ENCODE measurements around the gene ANP32B.
"Not testable (repeated sequence)": the region's sequence is repeated elsewhere in the genome, so short reads cannot be mapped to it uniquely, and the experiment has no call there.

The ANP32B gene

DNA sequence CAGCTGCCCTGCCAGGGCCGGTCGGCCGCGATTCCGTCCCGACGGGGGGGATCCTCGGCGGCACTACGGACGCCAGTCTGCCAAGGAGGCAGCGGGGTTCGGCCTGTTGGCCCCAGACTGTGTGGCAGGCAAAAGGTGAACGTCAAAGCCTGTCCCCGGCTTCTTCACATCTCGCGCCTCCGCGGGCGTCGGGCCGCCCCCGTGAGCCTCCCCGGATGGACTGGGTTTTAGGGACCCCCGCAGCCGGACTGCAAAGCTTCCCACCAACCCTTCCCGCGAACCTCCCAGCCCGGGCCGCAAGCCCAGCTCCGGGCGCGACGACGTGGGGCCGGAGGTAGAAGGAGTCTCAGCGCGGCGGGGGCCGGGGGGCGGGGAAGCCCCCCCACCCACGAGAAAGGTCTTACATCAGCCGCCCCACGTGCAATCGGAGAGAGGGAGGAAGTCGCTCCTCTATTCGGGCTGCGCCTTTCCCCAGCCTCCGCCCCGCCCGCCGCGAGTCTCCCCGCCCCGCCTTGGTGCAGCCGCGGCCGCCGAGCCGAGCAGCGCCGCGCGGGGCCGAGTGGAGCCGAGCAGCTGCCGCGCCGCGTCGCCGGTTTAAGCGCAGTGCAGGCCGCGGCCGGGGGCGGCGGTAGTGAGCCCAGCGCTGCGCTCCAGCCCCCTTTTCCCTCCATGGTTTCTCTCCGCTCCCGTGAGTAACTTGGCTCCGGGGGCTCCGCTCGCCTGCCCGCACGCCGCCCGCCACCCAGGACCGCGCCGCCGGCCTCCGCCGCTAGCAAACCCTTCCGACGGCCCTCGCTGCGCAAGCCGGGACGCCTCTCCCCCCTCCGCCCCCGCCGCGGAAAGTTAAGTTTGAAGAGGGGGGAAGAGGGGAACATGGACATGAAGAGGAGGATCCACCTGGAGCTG lies at the start of gene ANP32B:
TSS of gene ANP32B (plus strand) at position 659 of the 906 bp plus-strand sequence. CDS start at position 874, 215 bp downstream.
- peaks cover 94% of the 10 kb centered on the region for H3K27me3 ChIP-seq (ENCODE audit: insufficient read depth, low read length)
- peak within 1 kb of the TSS; percentile 79 for H3K9ac ChIP-seq (ENCODE audit: low read depth, low read length)
- H3K4me1 ChIP-seq (ENCODE audit: insufficient read depth, low read length): peaks cover 4% of the 10 kb centered on the region
- peaks cover 5% of the 10 kb centered on the region; the same call in 1 of the 2 replicates for H3K9me3 ChIP-seq (ENCODE audit: insufficient read depth, low read depth, low read length)
- H3K27ac ChIP-seq (ENCODE audit: low read length): no peak within 1 kb of the TSS
- H3K36me3 ChIP-seq (ENCODE audit: insufficient read depth, low read depth, low read length): no peaks in the 10 kb centered on the region
- H3K4me3 ChIP-seq (ENCODE audit: low read length): peak within 1 kb of the TSS; percentile 73

DNA sequence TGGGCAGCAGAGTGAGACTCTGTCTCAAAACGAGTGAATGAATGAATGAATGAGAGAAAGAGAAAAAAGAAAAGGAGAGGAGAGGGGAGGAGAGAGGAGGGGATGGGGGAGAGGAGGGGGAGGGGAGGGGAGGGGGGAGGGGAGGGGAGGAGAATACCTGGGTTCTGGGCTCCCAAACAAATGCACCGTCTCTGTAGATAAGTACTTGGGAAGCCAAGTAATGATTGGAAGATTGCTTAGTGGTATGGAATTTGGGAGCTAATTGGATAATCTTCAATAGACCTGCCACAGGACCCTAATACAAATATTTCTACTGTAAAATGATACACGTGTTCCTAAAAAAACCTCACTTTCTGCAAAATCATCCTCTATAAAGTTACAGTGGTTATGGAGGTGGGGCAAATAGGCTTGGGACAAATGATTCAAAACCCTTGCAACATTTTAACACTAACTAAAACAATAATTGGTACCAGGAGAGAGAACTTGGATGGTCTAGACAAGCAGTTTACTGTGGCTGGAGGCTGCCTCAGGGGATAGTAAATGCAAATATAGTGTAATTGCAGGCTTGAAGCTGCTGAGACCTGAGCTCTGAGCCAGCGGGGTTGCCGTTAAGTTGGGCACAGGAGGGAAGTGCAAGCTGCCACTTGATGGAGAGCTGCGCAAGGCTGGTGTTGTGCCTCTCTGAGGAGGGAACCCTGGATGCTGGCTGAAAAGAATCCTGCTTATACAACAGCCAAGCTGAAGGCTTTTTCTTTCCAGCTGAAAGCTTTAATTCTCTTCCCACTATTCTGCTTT lies 48.6 kb upstream of the ANP32B start:
- Histone ChIP-seq H3K4me1 (ENCODE audit: insufficient read depth, low read length) (no peaks in the 10 kb centered on the region), H3K4me3 (ENCODE audit: low read length) (no peak overlapping the region), H3K9me3 (ENCODE audit: insufficient read depth, low read depth, low read length) (no peaks in the 10 kb centered on the region), H3K36me3 (ENCODE audit: insufficient read depth, low read depth, low read length) (no peaks in the 10 kb centered on the region), H3K27me3 (ENCODE audit: insufficient read depth, low read length) (peaks cover 84% of the 10 kb centered on the region), H3K9ac (ENCODE audit: low read depth, low read length) (no peak overlapping the region), H3K27ac (ENCODE audit: low read length) (no peak overlapping the region)

DNA sequence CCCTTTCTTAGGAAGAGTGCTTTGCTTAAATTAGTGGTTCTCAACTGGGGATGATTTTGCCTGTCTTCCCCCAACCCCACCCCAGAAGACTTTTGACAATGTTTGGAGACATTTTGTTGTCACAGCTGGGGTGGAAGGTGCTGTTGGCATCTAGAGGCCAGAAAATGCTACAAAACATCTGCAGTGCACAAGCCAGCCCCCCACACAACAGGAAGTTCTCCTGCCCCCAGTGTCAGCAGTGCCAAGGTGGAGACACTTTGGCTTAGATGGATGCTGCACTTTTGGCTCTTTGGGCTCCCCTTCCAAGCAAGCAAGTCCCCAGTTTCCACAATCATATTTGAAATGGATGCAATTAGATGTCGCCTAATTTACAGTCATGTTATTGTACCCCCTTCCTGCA lies 47.9 kb upstream of the ANP32B start:
- no peaks in the 10 kb centered on the region for H3K36me3 ChIP-seq (ENCODE audit: insufficient read depth, low read depth, low read length)
- H3K9me3 ChIP-seq (ENCODE audit: insufficient read depth, low read depth, low read length): no peaks in the 10 kb centered on the region
- no peak overlapping the region for H3K9ac ChIP-seq (ENCODE audit: low read depth, low read length)
- no peak overlapping the region for H3K4me3 ChIP-seq (ENCODE audit: low read length)
- H3K27ac ChIP-seq (ENCODE audit: low read length): no peak overlapping the region
- no peaks in the 10 kb centered on the region for H3K4me1 ChIP-seq (ENCODE audit: insufficient read depth, low read length)
- H3K27me3 ChIP-seq (ENCODE audit: insufficient read depth, low read length): peaks cover 84% of the 10 kb centered on the region

DNA sequence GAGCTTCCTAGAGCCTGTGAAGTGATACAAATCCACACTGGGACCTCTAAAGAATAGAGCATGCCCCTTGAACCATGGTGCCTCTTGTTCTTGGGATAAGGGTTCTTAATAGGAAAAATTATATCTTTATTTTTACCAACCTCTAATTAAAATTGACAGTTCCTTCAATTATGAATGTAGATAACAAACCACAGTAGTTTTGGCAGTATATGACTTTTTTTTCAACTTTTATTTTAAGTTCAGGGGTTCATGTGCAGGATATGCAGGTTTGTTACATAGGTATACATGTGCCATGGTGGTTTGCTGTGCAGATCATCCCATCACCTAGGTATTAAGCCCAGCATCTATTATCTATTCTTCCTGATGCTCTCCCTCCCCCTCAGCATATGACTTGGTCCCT lies 46.1 kb upstream of the ANP32B start:
- H3K9ac ChIP-seq (ENCODE audit: low read depth, low read length): no peak overlapping the region
- no peak overlapping the region for H3K27ac ChIP-seq (ENCODE audit: low read length)
- no peaks in the 10 kb centered on the region for H3K4me1 ChIP-seq (ENCODE audit: insufficient read depth, low read length)
- peaks cover 84% of the 10 kb centered on the region for H3K27me3 ChIP-seq (ENCODE audit: insufficient read depth, low read length)
- H3K9me3 ChIP-seq (ENCODE audit: insufficient read depth, low read depth, low read length): no peaks in the 10 kb centered on the region
- no peak overlapping the region for H3K4me3 ChIP-seq (ENCODE audit: low read length)
- H3K36me3 ChIP-seq (ENCODE audit: insufficient read depth, low read depth, low read length): no peaks in the 10 kb centered on the region

DNA sequence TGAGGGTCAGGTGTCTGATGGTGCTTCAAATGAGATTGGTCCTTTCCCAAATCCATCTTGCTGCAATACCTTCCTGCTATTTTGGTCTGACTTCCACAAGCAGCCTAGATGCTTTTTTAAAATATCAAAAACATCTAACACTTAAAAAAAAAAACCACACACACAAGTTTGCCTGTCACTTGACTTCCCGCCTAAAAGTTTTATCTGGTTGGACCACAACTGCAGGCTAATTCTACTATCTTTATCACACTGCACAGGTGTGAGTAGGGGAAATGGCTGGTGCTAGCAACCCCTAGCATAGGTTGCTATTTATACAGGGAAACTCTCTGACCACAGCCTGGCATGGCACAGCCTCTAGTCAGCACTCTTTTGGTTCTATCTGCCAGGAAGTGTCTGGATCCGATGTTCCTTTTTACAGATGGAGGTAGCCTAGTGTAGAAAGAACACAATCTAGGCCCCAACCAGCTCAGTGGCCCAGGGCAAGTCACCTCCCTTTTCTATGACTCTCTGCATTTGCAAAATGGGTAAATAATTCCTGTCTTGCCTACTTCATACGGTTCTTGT lies 45.0 kb upstream of the ANP32B start, which contains the start of gene HEMGN:
TSS of gene HEMGN (minus strand) at position 92 of the 564 bp plus-strand sequence. CDS start at position 56, 36 bp downstream.
- no peak within 1 kb of the TSS for H3K27ac ChIP-seq (ENCODE audit: low read length)
- H3K4me3 ChIP-seq (ENCODE audit: low read length): no peak within 1 kb of the TSS
- H3K9ac ChIP-seq (ENCODE audit: low read depth, low read length): no peak within 1 kb of the TSS
- no peaks in the 10 kb centered on the region for H3K9me3 ChIP-seq (ENCODE audit: insufficient read depth, low read depth, low read length)
- peaks cover 93% of the 10 kb centered on the region for H3K27me3 ChIP-seq (ENCODE audit: insufficient read depth, low read length)
- H3K4me1 ChIP-seq (ENCODE audit: insufficient read depth, low read length): no peaks in the 10 kb centered on the region
- H3K36me3 ChIP-seq (ENCODE audit: insufficient read depth, low read depth, low read length): no peaks in the 10 kb centered on the region

DNA sequence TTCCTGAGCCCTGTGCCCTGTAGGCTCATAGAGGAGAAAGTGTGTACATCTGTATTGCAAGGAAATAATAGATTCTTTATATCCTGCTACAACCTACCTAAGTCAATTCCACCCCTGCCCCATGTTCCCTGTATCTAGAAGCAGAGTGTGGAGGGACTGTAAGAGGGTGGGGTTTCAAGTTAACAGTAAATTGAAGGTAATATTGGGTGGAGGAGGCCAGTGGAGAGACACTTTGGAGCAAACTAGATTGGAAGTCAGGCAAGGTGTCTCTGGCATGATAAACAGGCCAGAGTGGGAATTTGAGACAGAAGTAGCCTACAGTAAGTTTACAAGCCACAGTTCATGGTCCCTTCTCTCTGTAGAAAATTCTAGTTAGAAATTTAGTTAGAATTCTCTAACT lies 42.9 kb upstream of the ANP32B start:
- H3K9ac ChIP-seq (ENCODE audit: low read depth, low read length): no peak overlapping the region
- H3K4me1 ChIP-seq (ENCODE audit: insufficient read depth, low read length): no peaks in the 10 kb centered on the region

DNA sequence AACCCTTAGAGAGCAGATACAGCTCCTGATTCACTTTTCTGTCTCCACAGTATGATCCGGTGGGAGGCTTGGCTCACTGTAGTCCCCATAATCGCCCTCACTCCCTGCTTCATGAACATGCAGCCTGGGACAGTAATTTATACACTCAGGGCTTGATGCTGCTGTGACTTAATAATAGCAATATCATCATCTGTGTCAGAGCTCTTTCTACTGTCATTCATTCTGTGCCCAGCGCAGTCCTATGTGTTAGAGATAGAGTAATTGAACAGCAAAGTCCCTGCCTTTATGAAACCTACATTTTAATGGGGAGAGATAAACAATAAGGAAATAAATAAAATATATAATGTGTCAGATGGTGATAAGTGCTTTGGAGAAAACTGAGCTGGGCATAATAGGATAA lies 42.4 kb upstream of the ANP32B start:
- Histone ChIP-seq H3K36me3 (ENCODE audit: insufficient read depth, low read depth, low read length) (no peaks in the 10 kb centered on the region), H3K27me3 (ENCODE audit: insufficient read depth, low read length) (peaks cover 91% of the 10 kb centered on the region), H3K9ac (ENCODE audit: low read depth, low read length) (no peak overlapping the region), H3K9me3 (ENCODE audit: insufficient read depth, low read depth, low read length) (no peaks in the 10 kb centered on the region), H3K27ac (ENCODE audit: low read length) (no peak overlapping the region), H3K4me3 (ENCODE audit: low read length) (no peak overlapping the region), H3K4me1 (ENCODE audit: insufficient read depth, low read length) (no peaks in the 10 kb centered on the region)

More for the DNA sequence above, 42.9 kb upstream of the ANP32B start:
- H3K27ac ChIP-seq (ENCODE audit: low read length): no peak overlapping the region
- H3K4me3 ChIP-seq (ENCODE audit: low read length): no peak overlapping the region
- no peaks in the 10 kb centered on the region for H3K9me3 ChIP-seq (ENCODE audit: insufficient read depth, low read depth, low read length)
- no peaks in the 10 kb centered on the region for H3K36me3 ChIP-seq (ENCODE audit: insufficient read depth, low read depth, low read length)
- H3K27me3 ChIP-seq (ENCODE audit: insufficient read depth, low read length): peaks cover 96% of the 10 kb centered on the region

DNA sequence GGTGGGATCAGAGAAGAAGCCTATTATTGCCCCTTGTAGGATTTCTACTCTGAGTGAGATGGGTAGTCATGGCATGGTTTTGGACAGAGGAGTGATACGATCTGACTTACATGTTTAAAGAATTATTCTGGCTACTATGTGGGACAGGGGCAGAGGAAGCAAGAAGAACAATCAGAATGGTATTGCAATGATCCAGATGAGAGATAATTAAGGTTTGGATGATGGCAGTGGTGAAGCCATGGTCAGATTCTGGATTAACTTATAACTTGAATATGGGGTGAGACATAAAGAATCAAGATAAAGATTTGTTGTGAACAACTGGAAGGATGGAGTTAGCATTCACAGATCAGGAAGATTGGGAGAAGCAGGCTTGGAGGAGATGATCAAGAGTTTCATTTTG lies 41.8 kb upstream of the ANP32B start:
- Histone ChIP-seq H3K36me3 (ENCODE audit: insufficient read depth, low read depth, low read length) (no peaks in the 10 kb centered on the region), H3K27ac (ENCODE audit: low read length) (no peak overlapping the region), H3K4me1 (ENCODE audit: insufficient read depth, low read length) (no peaks in the 10 kb centered on the region), H3K27me3 (ENCODE audit: insufficient read depth, low read length) (peaks cover 85% of the 10 kb centered on the region), H3K4me3 (ENCODE audit: low read length) (no peak overlapping the region), H3K9ac (ENCODE audit: low read depth, low read length) (no peak overlapping the region), H3K9me3 (ENCODE audit: insufficient read depth, low read depth, low read length) (no peaks in the 10 kb centered on the region)

DNA sequence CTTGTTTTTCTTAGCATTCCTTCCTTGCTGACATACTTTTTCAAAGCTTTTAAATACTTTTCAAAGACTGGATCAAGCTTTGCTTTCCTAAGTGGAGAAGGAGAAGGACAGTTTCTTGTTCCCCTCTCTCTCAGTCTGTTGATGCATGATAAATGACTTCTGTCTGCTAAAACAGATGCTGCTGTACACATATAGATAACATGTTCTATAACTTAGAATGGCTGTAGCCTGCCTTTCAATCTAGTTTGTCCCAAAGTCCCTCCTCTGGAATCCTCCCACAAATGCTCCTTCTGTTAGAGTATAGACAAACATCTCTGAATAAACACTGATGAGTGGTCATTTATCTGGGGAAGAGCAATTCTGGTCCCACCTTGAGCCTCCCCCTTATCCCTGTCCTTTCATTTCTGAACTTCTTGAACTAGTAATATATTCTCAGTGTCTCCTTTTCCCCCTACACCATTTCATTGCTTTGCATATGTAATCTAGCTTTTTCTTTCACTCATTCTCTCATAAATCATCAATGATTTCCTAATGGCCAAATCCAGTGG lies 39.8 kb upstream of the ANP32B start:
- Histone ChIP-seq H3K27ac (ENCODE audit: low read length) (no peak overlapping the region), H3K27me3 (ENCODE audit: insufficient read depth, low read length) (peaks cover 66% of the 10 kb centered on the region), H3K9me3 (ENCODE audit: insufficient read depth, low read depth, low read length) (no peaks in the 10 kb centered on the region), H3K4me1 (ENCODE audit: insufficient read depth, low read length) (no peaks in the 10 kb centered on the region), H3K9ac (ENCODE audit: low read depth, low read length) (no peak overlapping the region), H3K4me3 (ENCODE audit: low read length) (no peak overlapping the region), H3K36me3 (ENCODE audit: insufficient read depth, low read depth, low read length) (no peaks in the 10 kb centered on the region)

DNA sequence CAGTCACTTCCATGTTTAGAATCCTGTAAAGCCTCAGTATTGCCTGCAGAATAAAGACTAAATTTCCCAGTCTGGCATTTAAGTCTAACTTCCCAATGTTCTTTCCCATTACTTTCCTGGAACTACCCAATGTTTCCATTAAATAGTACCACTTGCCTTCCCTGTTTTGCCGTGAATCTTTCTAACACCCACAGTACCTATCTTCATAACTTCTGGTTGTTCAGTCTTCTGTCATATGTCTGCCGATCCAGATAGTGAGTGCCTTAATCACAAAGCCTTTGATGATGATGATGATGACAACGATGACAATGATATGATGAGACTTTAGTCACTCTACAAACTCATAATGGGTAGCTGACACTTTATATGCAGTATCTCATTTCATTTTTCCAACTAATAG lies 38.5 kb upstream of the ANP32B start:
- no peaks in the 10 kb centered on the region for H3K4me1 ChIP-seq (ENCODE audit: insufficient read depth, low read length)
- no peaks in the 10 kb centered on the region for H3K9me3 ChIP-seq (ENCODE audit: insufficient read depth, low read depth, low read length)
- peaks cover 54% of the 10 kb centered on the region for H3K27me3 ChIP-seq (ENCODE audit: insufficient read depth, low read length)
- no peak overlapping the region for H3K4me3 ChIP-seq (ENCODE audit: low read length)
- no peak overlapping the region for H3K9ac ChIP-seq (ENCODE audit: low read depth, low read length)
- no peak overlapping the region for H3K27ac ChIP-seq (ENCODE audit: low read length)
- H3K36me3 ChIP-seq (ENCODE audit: insufficient read depth, low read depth, low read length): no peaks in the 10 kb centered on the region

DNA sequence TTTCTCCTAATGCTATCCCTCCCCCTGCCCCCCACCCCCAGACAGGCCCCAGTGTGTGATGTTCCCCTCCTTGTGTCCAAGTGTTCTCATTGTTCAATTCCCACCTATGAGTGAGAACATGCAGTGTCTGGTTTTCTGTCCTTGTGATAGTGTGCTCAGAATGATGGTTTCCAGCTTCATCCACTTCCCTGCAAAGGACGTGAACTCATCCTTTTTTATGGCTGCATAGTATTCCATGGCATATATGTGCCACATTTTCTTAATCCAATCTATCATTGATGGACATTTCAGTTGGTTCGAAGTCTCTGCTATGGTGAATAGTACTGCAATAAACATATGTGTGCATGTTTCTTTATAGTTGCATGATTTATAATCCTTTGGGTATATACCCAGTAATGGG lies 37.7 kb upstream of the ANP32B start:
- not testable (repeated sequence) for H3K4me3 ChIP-seq (ENCODE audit: low read length); H3K9ac ChIP-seq (ENCODE audit: low read depth, low read length); H3K4me1 ChIP-seq (ENCODE audit: insufficient read depth, low read length); H3K27ac ChIP-seq (ENCODE audit: low read length); H3K9me3 ChIP-seq (ENCODE audit: insufficient read depth, low read depth, low read length); H3K36me3 ChIP-seq (ENCODE audit: insufficient read depth, low read depth, low read length)
- peaks cover 45% of the 10 kb centered on the region for H3K27me3 ChIP-seq (ENCODE audit: insufficient read depth, low read length)

All from iPS-20b (cell line).